GM12873 (cell line): ENCODE data around the gene DPEP1.

Experiments used
- CTCF ChIP-seq: IDR thresholded peaks from 2 replicates; pipeline ENCODE4 v1.5.1; 2012; ENCODE audit warnings: low read depth, mild to moderate bottlenecking, moderate library complexity, low read length, control low read depth; ENCODE audit not compliant: insufficient read depth; ENCODE audit errors: missing control alignments

DPEP1 gene

GRCh38 chr16:89643769-89644300, 30.4 kb downstream of the DPEP1 start:
- TF ChIP-seq CTCF = no peak

- TF ChIP-seq CTCF = no peak
Measured at GRCh38 chr16:89645122-89645521, 31.7 kb downstream of the DPEP1 start.

- TF ChIP-seq CTCF = no peak
Measured at GRCh38 chr16:89646270-89646669, 32.8 kb downstream of the DPEP1 start.

- TF ChIP-seq CTCF = no peak
Measured at GRCh38 chr16:89646906-89647305, 33.5 kb downstream of the DPEP1 start.

DNA sequence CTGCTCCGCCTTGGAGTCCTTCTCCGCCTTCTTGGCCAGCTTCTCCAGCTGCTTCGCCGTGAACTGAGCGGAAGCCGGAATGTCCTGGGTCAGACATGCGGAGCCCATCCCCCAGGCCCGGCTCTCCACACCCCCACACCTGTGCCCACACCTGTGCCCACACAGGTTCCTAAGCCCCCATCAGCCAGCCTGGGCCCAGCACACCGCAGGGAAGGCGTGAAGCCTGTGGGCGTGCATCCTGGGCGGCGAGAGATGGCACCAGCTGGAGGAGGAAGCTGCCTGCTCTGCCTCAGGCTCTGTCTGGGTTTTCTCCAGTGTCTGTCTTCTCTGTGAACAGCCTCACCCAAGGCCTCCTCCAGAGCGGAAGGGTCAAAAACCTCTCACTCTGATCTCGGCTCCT, 38.1 kb downstream of the DPEP1 start:
- no peak for TF ChIP-seq CTCF

- TF ChIP-seq CTCF = no peak
Measured at GRCh38 chr16:89653656-89654295, 40.3 kb downstream of the DPEP1 start.

DNA sequence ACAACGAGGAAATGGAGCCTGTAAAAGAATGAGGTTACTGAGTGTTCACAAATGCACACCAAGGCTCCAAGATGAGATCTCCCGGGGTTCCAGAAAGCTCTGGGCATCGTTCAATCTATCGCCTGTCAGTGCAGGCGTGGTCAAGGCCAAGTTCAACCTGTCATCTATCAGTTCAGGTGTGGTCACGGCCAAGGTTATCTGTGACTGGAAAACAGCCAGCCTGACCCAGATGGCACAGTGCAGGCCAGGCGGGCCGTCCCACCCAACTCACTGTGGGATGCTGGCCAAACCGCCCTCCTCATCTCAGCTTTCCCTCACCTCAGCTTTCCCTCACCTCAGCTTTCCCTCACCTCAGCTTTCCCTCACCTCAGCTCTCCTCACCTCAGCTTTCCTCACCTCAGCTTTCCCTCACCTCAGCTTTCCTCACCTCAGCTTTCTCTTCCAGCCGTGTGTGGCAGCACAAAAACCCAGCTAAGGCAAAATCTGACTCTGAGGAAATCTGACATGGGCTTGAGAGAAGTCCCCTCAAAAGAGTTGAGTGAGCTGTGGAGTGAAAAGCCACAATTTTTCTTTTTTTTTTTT, 41.7 kb downstream of the DPEP1 start:
- TF ChIP-seq CTCF = no peak
